Choroid plexus epithelial cell (primary cell): ENCODE data around the gene ERC2.

Source experiments
- DNase-seq: peaks from one replicate; pipeline ENCODE4 v3.0.0-alpha.2; 2010; ENCODE audit warnings: low read depth
- H3K4me3 ChIP-seq: 2 replicates; pipeline ENCODE4 v1.5.1; 2011; ENCODE audit warnings: low read depth, mild to moderate bottlenecking, control low read depth, low read length, moderate library complexity
- CTCF ChIP-seq: conservative IDR thresholded peaks from 2 replicates; pipeline ENCODE4 v1.5.1; 2011; ENCODE audit warnings: low read depth, mild to moderate bottlenecking, control low read depth, inconsistent platforms, low read length, moderate library complexity

The ERC2 gene

DNA sequence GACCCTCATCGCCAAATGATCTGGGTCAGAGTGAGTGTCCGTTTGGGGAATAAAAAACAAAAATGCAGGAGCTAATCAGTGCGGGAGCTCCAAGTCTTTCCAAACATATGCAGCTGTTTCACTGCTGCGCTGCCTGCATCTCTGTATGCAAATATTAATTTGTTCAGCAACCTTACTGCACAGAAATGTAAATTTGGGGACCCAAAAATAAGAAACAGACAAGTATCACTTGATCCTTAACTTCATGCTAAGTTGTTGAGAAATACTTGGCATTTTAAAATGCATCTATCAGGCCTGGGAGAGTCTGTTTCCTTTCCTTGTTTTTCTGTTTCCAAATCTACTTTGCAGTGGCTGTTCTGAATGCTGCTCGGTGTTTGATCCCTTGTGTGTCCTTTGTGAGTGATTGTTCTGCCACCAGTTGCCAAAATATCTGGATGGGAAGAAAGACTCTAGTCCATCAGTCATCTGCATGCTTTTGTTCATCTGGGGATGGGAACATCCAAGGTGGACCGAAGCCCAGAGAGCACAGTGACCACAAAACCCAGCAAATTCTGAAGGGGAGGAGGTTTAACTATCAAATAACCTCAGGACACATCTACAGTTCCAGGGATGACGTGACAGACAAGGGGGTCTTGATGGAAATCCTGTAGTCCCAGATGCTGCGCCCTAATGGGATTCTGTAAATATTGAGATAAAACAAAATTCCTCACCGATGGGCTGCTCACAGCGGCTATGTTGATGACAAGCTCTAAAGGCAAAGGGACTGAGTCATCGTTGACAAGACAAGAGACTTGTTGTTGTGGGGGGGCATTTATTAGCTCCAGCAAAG lies 781.6 kb downstream of the ERC2 start:
- no peak overlapping the region for H3K4me3 ChIP-seq
- no peak for TF ChIP-seq CTCF
- DNase-seq = peak; percentile 61

- TF ChIP-seq CTCF = no peak
- peak; percentile 43 for DNase-seq
Observed at GRCh38 chr3:55683666-55684270, 784.5 kb downstream of the ERC2 start.

DNA sequence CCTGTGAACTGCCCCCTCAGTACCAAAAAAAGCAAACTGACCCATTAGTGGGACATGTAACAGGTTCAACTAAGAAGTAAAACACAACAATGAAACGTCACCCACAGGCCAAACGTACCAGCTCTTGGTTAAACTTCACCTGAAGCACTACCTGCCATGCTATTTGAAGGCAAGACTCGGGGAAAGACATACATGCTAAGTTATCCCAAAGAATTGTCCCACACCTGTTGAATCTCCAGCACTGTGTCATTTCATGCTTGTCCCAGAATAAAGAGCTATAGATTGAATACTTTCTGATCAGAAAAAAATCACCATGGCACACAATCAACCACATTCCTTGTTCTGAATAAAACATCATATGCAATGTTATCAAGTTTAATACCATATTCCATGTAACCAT lies 785.8 kb downstream of the ERC2 start:
- TF ChIP-seq CTCF = no peak
- DNase-seq = no peak
- no peak overlapping the region for H3K4me3 ChIP-seq

More at GRCh38 chr3:55683666-55684270, 784.5 kb downstream of the ERC2 start:
- H3K4me3 ChIP-seq = no peak overlapping the region

GRCh38 chr3:55678546-55679216 lies 789.6 kb downstream of the ERC2 start:
- no peak for DNase-seq
- no peak for TF ChIP-seq CTCF
- H3K4me3 ChIP-seq = no peak overlapping the region

- H3K4me3 ChIP-seq = no peak overlapping the region
- no peak for DNase-seq
- TF ChIP-seq CTCF = no peak
Observed at GRCh38 chr3:55676643-55677042, 791.6 kb downstream of the ERC2 start.

GRCh38 chr3:55675478-55675877 lies 792.8 kb downstream of the ERC2 start:
- no peak overlapping the region for H3K4me3 ChIP-seq
- DNase-seq = no peak
- TF ChIP-seq CTCF = no peak

GRCh38 chr3:55673764-55674163 lies 794.5 kb downstream of the ERC2 start:
- no peak overlapping the region for H3K4me3 ChIP-seq
- no peak for TF ChIP-seq CTCF

More at GRCh38 chr3:55673764-55674163, 794.5 kb downstream of the ERC2 start:
- no peak for DNase-seq
